HepG2 (cell line): Measurements from ENCODE around the gene LRRC53.

Experiments used
- EZH2 ChIP-seq: conservative IDR thresholded peaks from 2 replicates; pipeline ENCODE4 v1.6.1; 2012; ENCODE audit warnings: mild to moderate bottlenecking, low read depth, low read length, moderate library complexity
- HOXA7 ChIP-seq: sonication (generic); formaldehyde crosslinking; IDR thresholded peaks from 2 replicates; pipeline ENCODE4 v1.8.1; 2022; ENCODE audit warnings: mild to moderate bottlenecking, missing genetic modification reagents, moderate library complexity
- NFE2L2 ChIP-seq: fragments of 150-350 bp; IDR thresholded peaks from 2 replicates; pipeline ENCODE4 v1.6.1; 2014; ENCODE audit warnings: low read length
- POLR2A ChIP-seq, 2 experiments: IDR thresholded peaks; 2 replicates each; pipeline ENCODE4 v1.6.1; 2011; ENCODE audit warnings: low read depth in 2 of 2, low read length in 2 of 2, mild to moderate bottlenecking in 1 of 2, moderate library complexity in 1 of 2; ENCODE audit not compliant: insufficient read depth in 1 of 2
- RFXAP ChIP-seq: sonication (generic); formaldehyde crosslinking; IDR thresholded peaks from 2 replicates; pipeline ENCODE4 v1.4.0; 2020; ENCODE audit warnings: missing genetic modification reagents, borderline replicate concordance
- SMC3 ChIP-seq: IDR thresholded peaks from 2 replicates; pipeline ENCODE4 v1.6.1; 2011; ENCODE audit warnings: low read length, improper control_type of control experiment
- THAP7 ChIP-seq: sonication (generic); formaldehyde crosslinking; IDR thresholded peaks from 2 replicates; pipeline ENCODE4 v1.8.1; 2023; ENCODE audit warnings: mild to moderate bottlenecking, missing genetic modification reagents
- U2AF2 ChIP-seq: fragments of 200-400 bp; formaldehyde crosslinking; IDR thresholded peaks from 2 replicates; pipeline ENCODE4 v1.6.1; 2017; ENCODE audit warnings: low read depth, mild to moderate bottlenecking, low read length
- USF2 ChIP-seq, 2 experiments: sonication (generic) in 1 of 2; formaldehyde crosslinking in 1 of 2; IDR thresholded peaks; 2 replicates each; pipeline versions ENCODE4 v1.5.1 to v1.6.1; 2011 to 2020; ENCODE audit warnings: borderline replicate concordance in 1 of 2, low read depth in 1 of 2, low read length in 1 of 2, mild to moderate bottlenecking in 1 of 2, missing genetic modification reagents in 1 of 2, moderate library complexity in 1 of 2
- YEATS2 ChIP-seq: sonication (generic); formaldehyde crosslinking; IDR thresholded peaks from 2 replicates; pipeline ENCODE4 v1.4.0; 2020; ENCODE audit warnings: missing genetic modification reagents, borderline replicate concordance
- ZFP36 ChIP-seq: fragments of 150-350 bp; IDR thresholded peaks from 2 replicates; pipeline ENCODE4 v1.6.1; 2018; ENCODE audit warnings: borderline replicate concordance, low read length, low read depth; ENCODE audit not compliant: partially characterized antibody
- ZNF670 ChIP-seq: sonication (generic); formaldehyde crosslinking; IDR thresholded peaks from 2 replicates; pipeline ENCODE4 v1.8.0; 2022; ENCODE audit warnings: mild to moderate bottlenecking, missing genetic modification reagents, borderline replicate concordance
- ZNF790 ChIP-seq: sonication (generic); formaldehyde crosslinking; IDR thresholded peaks from 2 replicates; pipeline ENCODE4 v1.8.0; 2022; ENCODE audit warnings: missing genetic modification reagents, mild to moderate bottlenecking, borderline replicate concordance

GRCh38 chr1:74517599-74518051 is 5.2 kb upstream of the LRRC53 start:
- TF ChIP-seq HOXA7 (CRISPR knock-in tag) = no peak
- TF ChIP-seq USF2 (IDR thresholded peaks at IDR 0.05; ENCODE audit: low read depth, low read length) = no peak
- TF ChIP-seq USF2 (CRISPR knock-in tag; IDR thresholded peaks at IDR 0.05; ENCODE audit: borderline replicate concordance) = no peak
- TF ChIP-seq THAP7 (CRISPR knock-in tag) = no peak
- no peak for TF ChIP-seq NFE2L2
- no peak for TF ChIP-seq POLR2A (IDR thresholded peaks at IDR 0.05; ENCODE audit: insufficient read depth in 1 of 2, low read depth in 2 of 2, low read length in 2 of 2)
- no peak for TF ChIP-seq SMC3
- TF ChIP-seq ZNF790 (CRISPR knock-in tag) = no peak
- TF ChIP-seq YEATS2 = no peak
- no peak for TF ChIP-seq ZFP36
- no peak for TF ChIP-seq U2AF2
- no peak for TF ChIP-seq EZH2
- TF ChIP-seq ZNF670 (CRISPR knock-in tag) = no peak
- no peak for TF ChIP-seq RFXAP
